ENCODE data around the gene CLECL1.
"Not testable (repeated sequence)": the region's sequence is repeated elsewhere in the genome, so short reads cannot be mapped to it uniquely, and the experiment has no call there.

The CLECL1 gene

GRCh38 chr12:9695661-9696060, 37.2 kb downstream of the CLECL1 start:
- DNase-seq (ENCODE audit: low read depth, low spot score), result not testable (repeated sequence)

GRCh38 chr12:9695150-9695549, 37.7 kb downstream of the CLECL1 start:
- DNase-seq (ENCODE audit: low read depth, low spot score), result not testable (repeated sequence)

- no peak for DNase-seq (ENCODE audit: low read depth, low spot score)
Observed at GRCh38 chr12:9694241-9694640, 38.7 kb downstream of the CLECL1 start.

GRCh38 chr12:9692909-9693308, 40.0 kb downstream of the CLECL1 start:
- DNase-seq (ENCODE audit: low read depth, low spot score), result no peak

- no peak for DNase-seq (ENCODE audit: low read depth, low spot score)
Observed at GRCh38 chr12:9687228-9687627, 45.7 kb downstream of the CLECL1 start.

GRCh38 chr12:9685915-9686314, 47.0 kb downstream of the CLECL1 start:
- DNase-seq (ENCODE audit: low read depth, low spot score), result no peak

- DNase-seq (ENCODE audit: low read depth, low spot score), result not testable (repeated sequence)
Observed at GRCh38 chr12:9685366-9685765, 47.5 kb downstream of the CLECL1 start.

GRCh38 chr12:9682949-9683348, 49.9 kb downstream of the CLECL1 start:
- DNase-seq (ENCODE audit: low read depth, low spot score), result not testable (repeated sequence)

GRCh38 chr12:9682508-9682907, 50.4 kb downstream of the CLECL1 start:
- not testable (repeated sequence) for DNase-seq (ENCODE audit: low read depth, low spot score)

- no peak for DNase-seq (ENCODE audit: low read depth, low spot score)
Observed at GRCh38 chr12:9674226-9674590, 58.7 kb downstream of the CLECL1 start.

- no peak for DNase-seq (ENCODE audit: low read depth, low spot score)
Observed at GRCh38 chr12:9673404-9674225, 59.3 kb downstream of the CLECL1 start.
